Panc1 (cell line): ENCODE data around the gene DDX25. TPM values are rescaled to one million over a fixed set of nuclear protein-coding genes. Genes with fewer than 3 reads are reported as not detected.
A peak's percentile ranks its signal among the peaks of the same experiment; 100 is the strongest.

Experiments used
- ATAC-seq: fragments of 200-7000 bp; cut with Tn5 transposase; 2 replicates; pipeline ENCODE4 v1.9.1; 2020; ENCODE audit warnings: mild to moderate bottlenecking, moderate library complexity
- BruUV-seq: library from RNA; stranded (reverse); fragments of 400-500 nt; replicated peaks from 2 replicates; lab custom pipeline; 2021; lab: Mats Ljungman, UMichigan
- CTCF ChIA-PET: fragments of 300-600 bp; sonication (Branson Sonifier 250); formaldehyde crosslinking; loops from one replicate; lab custom pipeline; 2022; ENCODE audit warnings: antibody characterized with exemption; lab: Charles Lee
- POLR2A ChIA-PET: fragments of 300-600 bp; sonication (Branson Sonifier 250); formaldehyde crosslinking; loops from one replicate; lab custom pipeline; 2022; ENCODE audit warnings: antibody characterized with exemption; lab: Charles Lee
- DNase-seq: peaks from one replicate; pipeline ENCODE4 v3.0.0-alpha.2; 2010; ENCODE audit warnings: low read depth, low spot score
- H3K27ac ChIP-seq: 2 replicates; pipeline ENCODE4 v1.5.1; 2011; ENCODE audit warnings: mild to moderate bottlenecking, low read length, inconsistent platforms
- H3K27me3 ChIP-seq: fragments of 200-500 bp; sonication (Bioruptor generic); 2 replicates; pipeline ENCODE4 v1.6.0; 2014; ENCODE audit warnings: low read length, inconsistent platforms; ENCODE audit not compliant: control insufficient read depth, insufficient read depth
- H3K36me3 ChIP-seq: fragments of 200-500 bp; sonication (Bioruptor generic); 2 replicates; pipeline ENCODE4 v1.5.1; 2014; ENCODE audit warnings: inconsistent platforms, mild to moderate bottlenecking, low read length, moderate library complexity; ENCODE audit not compliant: control insufficient read depth, insufficient read depth
- H3K4me1 ChIP-seq: 2 replicates; pipeline ENCODE4 v1.5.1; 2011; ENCODE audit warnings: inconsistent platforms, mild to moderate bottlenecking, low read length, moderate library complexity; ENCODE audit not compliant: control insufficient read depth, insufficient read depth
- H3K4me3 ChIP-seq, 2 experiments: 2 replicates each; pipeline ENCODE4 v1.5.1; 2011 to 2012; ENCODE audit warnings: low read depth in 2 of 2, low read length in 2 of 2, mild to moderate bottlenecking in 2 of 2, inconsistent platforms in 1 of 2, moderate library complexity in 1 of 2
- H3K9me3 ChIP-seq: fragments of 200-500 bp; sonication (Bioruptor generic); 2 replicates; pipeline ENCODE4 v1.5.1; 2014; ENCODE audit warnings: low read depth, mild to moderate bottlenecking, inconsistent platforms, low read length, moderate library complexity; ENCODE audit not compliant: control insufficient read depth, insufficient read depth
- POLR2AphosphoS5 ChIP-seq: IDR thresholded peaks from 2 replicates; pipeline ENCODE4 v1.6.1; 2012; ENCODE audit warnings: mild to moderate bottlenecking, low read depth, low read length, moderate library complexity
- SIN3A ChIP-seq: IDR thresholded peaks from 2 replicates; pipeline ENCODE4 v1.6.1; 2012; ENCODE audit warnings: low read depth, mild to moderate bottlenecking, low read length, moderate library complexity, borderline replicate concordance; ENCODE audit not compliant: insufficient read depth
- TCF7L2 ChIP-seq: IDR thresholded peaks from 2 replicates; pipeline ENCODE4 v1.6.1; 2011; ENCODE audit warnings: mild to moderate bottlenecking, low read depth, low read length, inconsistent platforms
- in situ Hi-C: cut with HindIII; loops from 2 replicates; pipeline ENCODE4 v1.10.0; 2016; ENCODE audit warnings: low sequenced_read_pairs, low pct_unique_long_range_greater_than_20kb
- intact Hi-C: fragments of 100-400 bp; cut with micrococcal nuclease; formaldehyde crosslinking; loops from one replicate; pipeline ENCODE4 v1.10.0; 2022; ENCODE audit not compliant: unreplicated experiment
- total RNA-seq: library from RNA; stranded (reverse); gene quantifications from one replicate; pipeline ENCODE4 v1.2.1, GENCODE V29; 2021; ENCODE audit not compliant: unreplicated experiment
- TF ChIP-seq, protein P1 (sequence below): fragments of 450-650 bp; IDR thresholded peaks from 2 replicates; pipeline ENCODE4 v1.5.1; 2017; ENCODE audit warnings: mild to moderate bottlenecking
- TF ChIP-seq, protein P2 (sequence below), 2 experiments: IDR thresholded peaks; 2 replicates each; pipeline ENCODE4 v1.6.1; 2011 to 2012; ENCODE audit warnings: low read depth in 2 of 2, control low read depth in 1 of 2, low read length in 1 of 2, mild to moderate bottlenecking in 1 of 2, moderate library complexity in 1 of 2; ENCODE audit not compliant: insufficient read depth in 1 of 2

The DDX25 gene
- total RNA-seq, 1 experiment from 2014 or later = 0.15 TPM

DNA sequence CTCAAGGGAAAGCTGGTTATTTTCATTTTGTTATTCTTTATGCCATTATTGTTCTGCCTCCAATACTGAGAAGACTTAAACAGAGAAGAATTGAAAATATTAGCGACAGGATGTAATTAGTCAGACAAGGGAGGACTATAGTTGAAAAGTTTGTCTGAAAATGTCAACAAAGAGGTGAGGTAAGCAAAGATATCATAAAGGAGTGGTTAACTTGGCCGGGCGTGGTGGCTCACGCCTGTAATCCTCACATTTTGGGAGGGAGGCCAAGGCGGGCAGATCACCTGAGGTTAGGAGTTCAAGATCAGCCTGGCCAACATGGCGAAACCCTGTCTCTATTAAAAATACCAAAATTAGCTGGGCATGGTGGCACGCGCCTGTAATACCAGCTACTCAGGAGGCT lies 20.9 kb upstream of the DDX25 start:
- no peak for DNase-seq
- intact Hi-C loops (no loop called here), in situ Hi-C loops (no loop called here)
- no peaks in the 10 kb centered on the region for H3K9me3 ChIP-seq
- H3K36me3 ChIP-seq = no peaks in the 10 kb centered on the region
- H3K27ac ChIP-seq = no peak overlapping the region
- ATAC-seq = no peak
- TF ChIP-seq POLR2AphosphoS5 (no peak), SIN3A (no peak), TCF7L2 (no peak)
- TF ChIP-seq, protein P1, sequence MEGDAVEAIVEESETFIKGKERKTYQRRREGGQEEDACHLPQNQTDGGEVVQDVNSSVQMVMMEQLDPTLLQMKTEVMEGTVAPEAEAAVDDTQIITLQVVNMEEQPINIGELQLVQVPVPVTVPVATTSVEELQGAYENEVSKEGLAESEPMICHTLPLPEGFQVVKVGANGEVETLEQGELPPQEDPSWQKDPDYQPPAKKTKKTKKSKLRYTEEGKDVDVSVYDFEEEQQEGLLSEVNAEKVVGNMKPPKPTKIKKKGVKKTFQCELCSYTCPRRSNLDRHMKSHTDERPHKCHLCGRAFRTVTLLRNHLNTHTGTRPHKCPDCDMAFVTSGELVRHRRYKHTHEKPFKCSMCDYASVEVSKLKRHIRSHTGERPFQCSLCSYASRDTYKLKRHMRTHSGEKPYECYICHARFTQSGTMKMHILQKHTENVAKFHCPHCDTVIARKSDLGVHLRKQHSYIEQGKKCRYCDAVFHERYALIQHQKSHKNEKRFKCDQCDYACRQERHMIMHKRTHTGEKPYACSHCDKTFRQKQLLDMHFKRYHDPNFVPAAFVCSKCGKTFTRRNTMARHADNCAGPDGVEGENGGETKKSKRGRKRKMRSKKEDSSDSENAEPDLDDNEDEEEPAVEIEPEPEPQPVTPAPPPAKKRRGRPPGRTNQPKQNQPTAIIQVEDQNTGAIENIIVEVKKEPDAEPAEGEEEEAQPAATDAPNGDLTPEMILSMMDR = no peak
- TF ChIP-seq, protein P2, sequence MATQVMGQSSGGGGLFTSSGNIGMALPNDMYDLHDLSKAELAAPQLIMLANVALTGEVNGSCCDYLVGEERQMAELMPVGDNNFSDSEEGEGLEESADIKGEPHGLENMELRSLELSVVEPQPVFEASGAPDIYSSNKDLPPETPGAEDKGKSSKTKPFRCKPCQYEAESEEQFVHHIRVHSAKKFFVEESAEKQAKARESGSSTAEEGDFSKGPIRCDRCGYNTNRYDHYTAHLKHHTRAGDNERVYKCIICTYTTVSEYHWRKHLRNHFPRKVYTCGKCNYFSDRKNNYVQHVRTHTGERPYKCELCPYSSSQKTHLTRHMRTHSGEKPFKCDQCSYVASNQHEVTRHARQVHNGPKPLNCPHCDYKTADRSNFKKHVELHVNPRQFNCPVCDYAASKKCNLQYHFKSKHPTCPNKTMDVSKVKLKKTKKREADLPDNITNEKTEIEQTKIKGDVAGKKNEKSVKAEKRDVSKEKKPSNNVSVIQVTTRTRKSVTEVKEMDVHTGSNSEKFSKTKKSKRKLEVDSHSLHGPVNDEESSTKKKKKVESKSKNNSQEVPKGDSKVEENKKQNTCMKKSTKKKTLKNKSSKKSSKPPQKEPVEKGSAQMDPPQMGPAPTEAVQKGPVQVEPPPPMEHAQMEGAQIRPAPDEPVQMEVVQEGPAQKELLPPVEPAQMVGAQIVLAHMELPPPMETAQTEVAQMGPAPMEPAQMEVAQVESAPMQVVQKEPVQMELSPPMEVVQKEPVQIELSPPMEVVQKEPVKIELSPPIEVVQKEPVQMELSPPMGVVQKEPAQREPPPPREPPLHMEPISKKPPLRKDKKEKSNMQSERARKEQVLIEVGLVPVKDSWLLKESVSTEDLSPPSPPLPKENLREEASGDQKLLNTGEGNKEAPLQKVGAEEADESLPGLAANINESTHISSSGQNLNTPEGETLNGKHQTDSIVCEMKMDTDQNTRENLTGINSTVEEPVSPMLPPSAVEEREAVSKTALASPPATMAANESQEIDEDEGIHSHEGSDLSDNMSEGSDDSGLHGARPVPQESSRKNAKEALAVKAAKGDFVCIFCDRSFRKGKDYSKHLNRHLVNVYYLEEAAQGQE (IDR thresholded peaks at IDR 0.05; ENCODE audit: insufficient read depth in 1 of 2, low read depth in 2 of 2, low read length in 1 of 2) = no peak
- BruUV-seq = no TSS peak
- H3K27me3 ChIP-seq = no peaks in the 10 kb centered on the region
- CTCF ChIA-PET = no interaction called here
- no peaks in the 10 kb centered on the region; the same call in 1 of the 2 replicates for H3K4me1 ChIP-seq
- POLR2A ChIA-PET = no interaction called here
- no peak overlapping the region for H3K4me3 ChIP-seq

DNA sequence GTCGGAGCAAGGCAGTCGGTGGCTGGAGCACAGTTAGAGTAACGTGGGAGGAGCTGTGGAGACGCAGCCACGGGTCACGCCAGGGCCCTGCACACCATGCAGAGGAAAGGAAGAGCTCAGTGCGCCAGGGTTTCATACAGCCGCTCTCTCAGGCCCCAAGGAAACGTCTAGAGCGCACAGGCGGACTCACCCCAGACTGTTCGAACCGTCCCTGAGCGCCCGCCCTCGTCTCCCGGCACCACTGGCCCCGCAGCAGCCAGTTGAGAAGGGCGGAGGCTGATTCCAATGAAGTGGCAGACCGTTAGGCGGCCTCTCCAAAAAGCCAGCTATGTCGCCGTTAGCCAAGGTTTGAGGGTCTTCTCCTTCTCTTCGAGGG lies 17.3 kb upstream of the DDX25 start:
- intact Hi-C loops = no loop called here

More for the DNA sequence above, 17.3 kb upstream of the DDX25 start:
- DNase-seq = no peak
- Histone ChIP-seq H3K4me1 (peaks cover 29% of the 10 kb centered on the region), H3K27ac (peak overlapping the region; percentile 96), H3K4me3 (peak overlapping the region; percentile 66 to 91), H3K27me3 (no peaks in the 10 kb centered on the region), H3K9me3 (no peaks in the 10 kb centered on the region), H3K36me3 (peaks cover 11% of the 10 kb centered on the region; the same call in 1 of the 2 replicates)
- ChIA-PET CTCF (interaction anchor here (0.6 to 0.7 kb wide), 3 partner anchors 40 to 982 kb away, joined by 3 to 9 read pairs (median 4); no protein-coding TSS in a partner anchor), POLR2A (interaction anchor here (0.6 to 1.2 kb wide), 9 partner anchors 9 to 668 kb away, joined by 3 to 11 read pairs (median 4); partner anchors contain the start of gene PUS3)
- peak; percentile 67 for ATAC-seq
- BruUV-seq = no TSS peak
- in situ Hi-C loops = no loop called here
- TF ChIP-seq, protein P1 = no peak
- TF ChIP-seq POLR2AphosphoS5 (no peak; the same call in 1 of the 2 replicates), TCF7L2 (no peak), SIN3A (no peak; the same call in 1 of the 2 replicates)
- TF ChIP-seq, protein P2 (IDR thresholded peaks at IDR 0.05; ENCODE audit: insufficient read depth in 1 of 2, low read depth in 2 of 2, low read length in 1 of 2) = no peak
